ENCODE results near the gene GFRA1. TPM values are rescaled to one million over a fixed set of nuclear protein-coding genes. Genes with fewer than 3 reads are reported as not detected.

The GFRA1 gene
- total RNA-seq, 2 donors from 2014 or later: 1.6 to 3.1 TPM

DNA sequence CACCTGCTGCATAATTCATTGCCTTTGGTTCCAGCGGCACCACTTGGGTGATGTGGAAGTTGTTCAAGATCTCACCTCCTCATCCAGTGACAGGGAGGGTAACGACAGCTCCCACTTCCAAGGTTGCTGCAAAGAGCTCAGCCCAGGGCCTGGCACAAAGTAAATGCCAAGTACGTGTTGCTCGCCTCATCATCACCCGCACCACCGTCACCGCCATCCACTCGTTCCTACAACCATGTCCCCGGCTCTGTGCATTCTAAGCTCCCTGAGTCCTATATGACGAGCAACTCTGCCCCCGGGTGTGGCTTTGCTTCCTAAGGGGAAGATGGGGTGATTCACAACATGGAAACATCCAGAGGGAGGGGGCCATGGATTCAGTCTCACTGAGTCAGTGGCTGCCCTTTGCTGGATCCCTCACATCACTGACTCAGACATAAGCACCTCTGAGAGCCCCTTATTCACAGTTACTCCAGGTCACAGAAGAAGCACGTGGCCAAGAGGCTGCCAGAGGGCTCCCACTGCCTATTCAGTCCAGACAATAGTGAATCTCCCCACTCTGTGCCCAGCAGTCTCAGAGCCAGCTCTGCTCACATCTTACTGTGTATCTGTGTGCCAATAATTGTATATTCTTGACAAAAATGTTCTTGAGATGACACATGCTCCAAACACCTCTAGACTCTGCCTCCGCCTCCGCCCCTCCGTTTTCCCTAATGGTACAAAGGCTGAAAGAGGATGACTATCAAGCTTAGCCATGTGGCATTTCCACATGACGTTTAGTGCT is 159.1 kb downstream of the GFRA1 start:
- H3K27me3 Mint-ChIP-seq (ENCODE audit: insufficient read depth): peaks cover 35% of the 10 kb centered on the region
- TF ChIP-seq, protein P1, sequence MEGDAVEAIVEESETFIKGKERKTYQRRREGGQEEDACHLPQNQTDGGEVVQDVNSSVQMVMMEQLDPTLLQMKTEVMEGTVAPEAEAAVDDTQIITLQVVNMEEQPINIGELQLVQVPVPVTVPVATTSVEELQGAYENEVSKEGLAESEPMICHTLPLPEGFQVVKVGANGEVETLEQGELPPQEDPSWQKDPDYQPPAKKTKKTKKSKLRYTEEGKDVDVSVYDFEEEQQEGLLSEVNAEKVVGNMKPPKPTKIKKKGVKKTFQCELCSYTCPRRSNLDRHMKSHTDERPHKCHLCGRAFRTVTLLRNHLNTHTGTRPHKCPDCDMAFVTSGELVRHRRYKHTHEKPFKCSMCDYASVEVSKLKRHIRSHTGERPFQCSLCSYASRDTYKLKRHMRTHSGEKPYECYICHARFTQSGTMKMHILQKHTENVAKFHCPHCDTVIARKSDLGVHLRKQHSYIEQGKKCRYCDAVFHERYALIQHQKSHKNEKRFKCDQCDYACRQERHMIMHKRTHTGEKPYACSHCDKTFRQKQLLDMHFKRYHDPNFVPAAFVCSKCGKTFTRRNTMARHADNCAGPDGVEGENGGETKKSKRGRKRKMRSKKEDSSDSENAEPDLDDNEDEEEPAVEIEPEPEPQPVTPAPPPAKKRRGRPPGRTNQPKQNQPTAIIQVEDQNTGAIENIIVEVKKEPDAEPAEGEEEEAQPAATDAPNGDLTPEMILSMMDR (conservative IDR thresholded peaks at IDR 0.05): no peak
- H3K4me3 Mint-ChIP-seq: no peak overlapping the region
- 92% methylated on average over 8 to 15 of the region's 16 CpGs for WGBS, 2 experiments (ENCODE audit: insufficient coverage in 1 of 2, insufficient read length in 1 of 2)
- Histone ChIP-seq H3K4me3 (ENCODE audit: low read length) (no peak overlapping the region), H3K36me3 (ENCODE audit: control insufficient read depth, insufficient read depth, low read length) (no peaks in the 10 kb centered on the region), H3K27ac (ENCODE audit: low read depth, low read length) (no peak overlapping the region), H3K9ac (ENCODE audit: extremely low read depth, low read length, poor library complexity, severe bottlenecking) (no peak overlapping the region), H3K27me3 (ENCODE audit: control insufficient read depth, insufficient read depth, low read length, poor library complexity, severe bottlenecking) (no peaks in the 10 kb centered on the region), H3K9me3 (ENCODE audit: control insufficient read depth, low read length) (no peaks in the 10 kb centered on the region), H3K4me1 (ENCODE audit: control insufficient read depth, insufficient read depth, low read length) (no peaks in the 10 kb centered on the region)
- H3K27ac Mint-ChIP-seq: no peak overlapping the region
- peaks cover 7% of the 10 kb centered on the region for H3K4me1 Mint-ChIP-seq
- no peaks in the 10 kb centered on the region for H3K36me3 Mint-ChIP-seq (ENCODE audit: low read depth)
- H3K9me3 Mint-ChIP-seq: no peaks in the 10 kb centered on the region
- DNase-seq: no peak

GRCh38 chr10:116112232-116113231 is 160.5 kb downstream of the GFRA1 start:
- H3K27me3 Mint-ChIP-seq (ENCODE audit: insufficient read depth): peaks cover 30% of the 10 kb centered on the region
- H3K36me3 Mint-ChIP-seq (ENCODE audit: low read depth): no peaks in the 10 kb centered on the region
- Histone ChIP-seq H3K4me1 (ENCODE audit: control insufficient read depth, insufficient read depth, low read length) (no peaks in the 10 kb centered on the region), H3K27ac (ENCODE audit: low read depth, low read length) (no peak overlapping the region), H3K36me3 (ENCODE audit: control insufficient read depth, insufficient read depth, low read length) (no peaks in the 10 kb centered on the region), H3K27me3 (ENCODE audit: control insufficient read depth, insufficient read depth, low read length, poor library complexity, severe bottlenecking) (no peaks in the 10 kb centered on the region), H3K9me3 (ENCODE audit: control insufficient read depth, low read length) (no peaks in the 10 kb centered on the region), H3K4me3 (ENCODE audit: low read length) (no peak overlapping the region), H3K9ac (ENCODE audit: extremely low read depth, low read length, poor library complexity, severe bottlenecking) (no peak overlapping the region)
- WGBS, 2 experiments (ENCODE audit: insufficient coverage in 1 of 2, insufficient read length in 1 of 2): 93 to 94% methylated on average over 10 to 17 of the region's 17 CpGs
- DNase-seq: no peak
- H3K9me3 Mint-ChIP-seq: no peaks in the 10 kb centered on the region
- H3K27ac Mint-ChIP-seq: no peak overlapping the region
- TF ChIP-seq, protein P1 (conservative IDR thresholded peaks at IDR 0.05): no peak
- H3K4me3 Mint-ChIP-seq: no peak overlapping the region
- H3K4me1 Mint-ChIP-seq: peaks cover 7% of the 10 kb centered on the region

GRCh38 chr10:116111483-116112095 is 161.4 kb downstream of the GFRA1 start:
- Mint-ChIP-seq H3K9me3 (peaks cover under 1% of the 10 kb centered on the region), H3K27ac (no peak overlapping the region), H3K27me3 (ENCODE audit: insufficient read depth) (peaks cover 31% of the 10 kb centered on the region), H3K4me1 (peaks cover 7% of the 10 kb centered on the region), H3K4me3 (no peak overlapping the region), H3K36me3 (ENCODE audit: low read depth) (no peaks in the 10 kb centered on the region)
- no peak overlapping the region for H3K27ac ChIP-seq (ENCODE audit: low read depth, low read length)
- no peaks in the 10 kb centered on the region for H3K4me1 ChIP-seq (ENCODE audit: control insufficient read depth, insufficient read depth, low read length)
- DNase-seq: no peak
- H3K36me3 ChIP-seq (ENCODE audit: control insufficient read depth, insufficient read depth, low read length): no peaks in the 10 kb centered on the region
- no peaks in the 10 kb centered on the region for H3K9me3 ChIP-seq (ENCODE audit: control insufficient read depth, low read length)
- no peaks in the 10 kb centered on the region for H3K27me3 ChIP-seq (ENCODE audit: control insufficient read depth, insufficient read depth, low read length, poor library complexity, severe bottlenecking)
- WGBS, 2 experiments (ENCODE audit: insufficient coverage in 1 of 2, insufficient read length in 1 of 2): 86 to 87% methylated on average over 7 to 11 of the region's 11 CpGs
- H3K4me3 ChIP-seq (ENCODE audit: low read length): no peak overlapping the region
- no peak overlapping the region for H3K9ac ChIP-seq (ENCODE audit: extremely low read depth, low read length, poor library complexity, severe bottlenecking)
- TF ChIP-seq, protein P1 (conservative IDR thresholded peaks at IDR 0.05): no peak
